Amygdala (tissue), 56 donors: Measurements from ENCODE around the gene NOP16.
A peak's percentile ranks its signal among the peaks of the same experiment; 100 is the strongest.

Experiments
- DNase-seq, 56 donors: peaks; one replicate each; lab custom pipeline; 2025; lab: John Stamatoyannopoulos, UW

Gene NOP16

DNA sequence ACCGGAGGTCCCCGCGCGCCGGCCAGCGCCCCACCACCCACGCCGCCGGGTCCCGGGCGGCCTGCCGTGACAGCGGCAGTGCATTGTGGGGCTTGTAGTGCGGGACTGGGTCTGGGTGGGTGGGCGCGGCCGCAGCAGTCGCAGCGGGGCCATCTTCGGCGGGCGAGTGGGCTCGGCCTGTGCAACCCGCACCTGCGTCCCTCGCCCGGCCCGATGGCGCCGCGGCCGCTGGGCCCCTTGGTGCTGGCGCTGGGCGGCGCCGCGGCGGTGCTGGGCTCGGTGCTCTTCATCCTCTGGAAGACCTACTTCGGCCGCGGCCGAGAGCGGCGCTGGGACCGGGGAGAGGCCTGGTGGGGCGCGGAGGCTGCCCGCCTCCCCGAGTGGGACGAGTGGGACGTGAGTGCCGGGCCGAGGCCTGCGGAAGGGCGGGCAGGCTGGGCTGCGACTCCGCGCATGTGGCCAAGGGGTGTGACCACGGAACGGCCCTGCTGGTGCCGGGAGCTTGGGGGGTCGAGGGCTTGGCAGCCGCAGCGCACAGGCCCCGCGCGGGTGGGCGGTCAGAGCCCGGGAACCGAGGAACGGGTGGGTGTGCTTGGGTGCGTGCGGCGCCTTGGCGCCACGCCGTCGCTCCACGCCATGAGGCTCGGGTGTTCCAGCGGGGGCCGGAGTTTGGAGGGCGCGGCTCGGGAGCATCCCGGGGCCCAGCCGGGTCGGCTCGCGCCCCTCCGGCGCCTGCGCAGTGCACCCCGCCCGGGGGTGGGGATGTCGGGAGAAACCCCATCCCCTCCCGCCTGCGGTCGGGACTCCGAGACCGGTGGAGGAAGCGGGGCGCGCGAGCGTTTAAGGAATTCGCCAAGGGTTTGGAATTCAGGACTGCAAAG is 22.8 kb downstream of the NOP16 start, which contains the start of gene ARL10:
ARL10 (plus strand) TSS at position 137 of the 881 bp plus-strand sequence; CDS start at position 214, 77 bp downstream.
- peak in 45 of 56 donors; percentile 13 to 72 (median 46) for DNase-seq

DNA sequence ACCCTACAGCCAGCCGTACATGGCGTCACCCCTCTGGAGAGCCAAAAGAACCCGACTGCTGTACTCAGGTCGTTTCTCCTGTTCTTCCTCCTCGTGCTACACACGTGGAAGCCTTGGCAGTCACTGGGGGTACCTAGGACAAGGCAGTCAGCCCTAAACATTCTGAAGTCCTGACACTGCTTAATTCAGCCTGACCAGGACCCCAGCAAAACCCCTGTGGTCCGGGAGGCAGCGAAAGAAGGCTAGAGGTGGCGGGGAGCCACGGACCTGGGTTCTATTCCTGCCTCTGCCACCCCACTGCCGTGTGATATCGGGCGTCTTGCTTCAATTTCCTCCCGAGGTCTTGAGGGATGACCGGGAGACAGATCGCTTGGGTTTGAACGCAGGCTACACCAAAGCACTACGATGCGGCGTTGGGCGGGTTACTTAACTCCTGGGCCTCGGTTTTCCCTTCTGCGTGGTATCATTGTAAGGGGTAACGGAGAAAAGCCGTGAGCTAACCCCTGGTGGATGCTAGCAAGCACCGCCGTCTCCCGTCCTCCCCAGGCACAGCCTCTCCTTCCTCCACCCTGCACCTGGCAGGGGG is 23.5 kb downstream of the NOP16 start:
- DNase-seq, result peak in 2 of 56 donors; percentile 29 to 48

DNA sequence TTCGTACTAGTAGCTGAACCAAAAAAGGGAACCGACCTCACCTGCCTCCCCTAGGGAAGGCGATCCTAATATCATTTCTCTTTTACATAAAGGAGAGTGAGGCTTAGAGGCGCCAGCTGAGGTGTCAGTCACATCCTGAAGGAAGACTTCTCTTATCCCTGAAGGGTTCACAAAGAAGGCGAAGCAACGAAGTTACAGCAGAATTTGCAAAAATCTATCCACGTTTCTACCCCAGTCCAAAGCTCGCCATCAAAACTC is 26.2 kb downstream of the NOP16 start:
- no peak for DNase-seq

DNA sequence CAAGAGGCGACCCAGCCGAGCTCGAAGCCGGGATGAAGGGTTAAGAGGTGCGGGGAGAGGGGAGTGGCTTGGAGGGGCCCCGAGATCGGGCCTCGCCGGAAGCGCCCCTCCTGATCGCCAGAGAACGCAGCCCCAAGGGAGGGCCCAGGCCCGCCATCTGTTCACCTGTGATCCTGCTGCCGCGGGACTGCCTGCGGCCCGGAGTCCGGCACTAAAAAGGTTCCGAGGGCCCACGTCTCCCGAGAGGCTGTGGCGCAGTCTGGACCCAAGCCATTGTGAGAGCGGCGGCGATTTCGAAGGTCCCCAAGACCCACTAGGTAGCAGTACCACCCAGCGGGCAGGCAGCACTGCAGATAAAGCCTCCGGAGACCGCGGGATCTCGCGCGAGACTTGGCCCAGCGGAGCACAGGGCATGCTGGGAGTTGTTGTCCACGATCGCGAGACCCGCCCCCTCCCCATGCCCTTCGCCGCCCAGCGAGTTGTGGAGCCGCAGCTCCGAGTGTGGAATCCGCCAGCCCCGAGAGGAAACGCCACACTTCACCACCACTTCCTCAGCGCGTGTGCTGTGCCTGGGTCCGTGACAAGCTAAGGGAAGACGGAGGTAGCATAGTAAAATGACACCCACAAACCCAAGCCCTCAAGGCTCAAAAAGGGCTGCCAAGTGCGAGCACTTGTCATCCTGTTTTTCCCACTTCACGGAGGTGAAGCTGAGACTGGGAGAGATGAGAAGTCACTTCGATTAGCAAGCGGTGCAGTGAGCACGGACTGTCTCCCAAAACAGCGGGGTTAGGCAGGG is 26.8 kb downstream of the NOP16 start, which contains the start of gene KIAA1191:
KIAA1191 (minus strand) TSS at position 328 of the 796 bp plus-strand sequence. CDS start 2,256 bp downstream, outside the sequence.
- DNase-seq, result peak; percentile 32 to 96 (median 89)

DNA sequence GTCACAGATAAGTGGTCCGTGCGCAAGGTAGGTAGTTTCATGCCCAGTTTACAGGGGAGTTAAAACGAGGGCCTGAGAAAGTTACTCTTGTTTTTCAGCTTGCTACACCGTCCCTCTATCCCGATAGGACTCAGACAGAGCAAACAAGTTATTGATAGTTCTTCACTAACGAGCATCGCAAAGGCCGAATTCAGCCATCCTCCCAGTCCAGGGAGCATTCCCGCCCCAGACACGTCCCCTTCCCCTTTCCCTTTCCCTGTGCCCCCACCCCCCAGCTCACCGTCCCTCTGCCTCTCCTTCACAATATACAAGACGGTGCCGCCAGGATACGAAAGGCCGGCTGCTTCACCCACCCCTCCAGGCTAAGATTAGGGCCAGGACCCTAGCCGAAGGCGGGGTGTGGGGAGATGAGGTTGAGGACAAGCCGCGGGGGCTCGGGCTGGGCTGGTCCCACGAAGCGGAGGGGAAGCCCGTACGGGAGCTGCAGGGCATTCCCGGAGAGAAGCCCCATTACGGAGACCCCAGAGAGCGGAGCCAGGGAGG is 27.4 kb downstream of the NOP16 start:
- peak in 7 of 56 donors; percentile 17 to 53 (median 38) for DNase-seq

DNA sequence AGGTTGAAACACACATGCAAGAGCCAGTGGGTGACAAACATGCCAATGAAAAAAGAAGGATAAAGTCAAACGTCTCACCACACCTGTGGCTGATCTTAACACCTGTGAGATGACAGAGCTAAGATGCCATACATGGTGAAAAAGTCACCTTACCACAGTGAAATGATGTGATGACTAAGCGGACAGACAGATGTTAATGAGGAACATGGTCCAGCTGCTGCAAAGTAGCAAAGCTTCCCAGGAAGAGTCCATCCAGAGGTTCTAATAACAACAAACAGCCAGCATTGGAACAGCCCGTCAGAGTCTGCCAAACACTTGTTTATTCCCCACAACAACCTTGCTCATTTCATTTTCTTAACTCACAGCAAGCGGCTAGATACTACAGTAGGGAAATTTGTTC is 28.7 kb downstream of the NOP16 start:
- no peak for DNase-seq

DNA sequence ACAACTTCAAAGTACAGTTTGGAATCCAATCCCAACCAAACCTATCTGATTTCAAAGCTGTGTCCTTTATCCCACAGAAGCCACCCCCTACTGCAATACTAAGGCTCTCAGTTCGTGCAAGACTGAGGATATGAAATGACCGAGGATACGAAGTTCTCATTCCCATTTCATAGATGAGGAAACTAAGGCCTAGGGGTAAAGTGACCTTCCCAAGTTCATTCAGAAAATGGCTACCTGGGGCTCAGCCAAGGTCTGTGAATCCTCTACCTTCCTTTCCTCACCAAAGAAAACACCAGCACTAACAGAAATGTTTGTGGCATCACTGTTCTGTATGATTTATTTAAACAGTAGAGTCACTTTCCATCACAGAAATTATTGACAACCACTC is 32.2 kb downstream of the NOP16 start:
- no peak for DNase-seq

DNA sequence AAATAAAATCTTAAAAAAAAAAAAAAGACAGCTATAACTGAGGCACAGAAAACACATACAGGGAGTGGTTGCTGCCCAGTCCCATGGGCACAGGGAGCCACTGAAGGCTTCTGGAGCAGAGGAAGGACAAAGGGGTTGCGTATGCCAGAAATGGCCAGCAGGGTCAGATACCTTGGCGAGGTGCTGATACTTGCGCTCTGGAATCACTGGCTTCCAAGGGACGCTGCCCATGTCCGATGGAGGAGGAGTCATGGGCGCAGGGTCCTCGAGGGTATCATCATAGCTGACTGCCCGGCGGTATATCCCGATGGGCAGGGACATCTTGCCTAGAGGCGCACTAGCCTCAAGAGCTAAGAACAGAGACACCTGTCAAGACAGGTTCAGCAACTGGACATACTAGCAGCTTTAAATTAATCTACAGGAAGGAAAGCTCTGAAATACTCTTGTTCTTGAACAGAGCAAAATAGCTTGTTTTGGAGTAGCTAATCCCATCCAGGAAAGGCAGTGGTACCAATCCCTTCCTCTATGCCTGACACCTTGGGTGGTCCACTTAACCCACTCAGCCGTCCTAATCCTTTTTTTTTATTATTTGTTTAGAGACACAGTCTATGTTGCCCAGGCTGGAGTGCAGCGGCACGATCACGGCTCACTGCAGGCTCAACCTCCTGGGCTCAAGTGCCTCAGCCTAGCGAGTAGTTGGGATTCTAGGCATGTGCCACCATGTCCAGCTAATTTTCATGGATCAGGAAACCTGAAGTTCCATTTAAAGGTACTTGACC is 32.8 kb downstream of the NOP16 start:
- DNase-seq, result no peak

DNA sequence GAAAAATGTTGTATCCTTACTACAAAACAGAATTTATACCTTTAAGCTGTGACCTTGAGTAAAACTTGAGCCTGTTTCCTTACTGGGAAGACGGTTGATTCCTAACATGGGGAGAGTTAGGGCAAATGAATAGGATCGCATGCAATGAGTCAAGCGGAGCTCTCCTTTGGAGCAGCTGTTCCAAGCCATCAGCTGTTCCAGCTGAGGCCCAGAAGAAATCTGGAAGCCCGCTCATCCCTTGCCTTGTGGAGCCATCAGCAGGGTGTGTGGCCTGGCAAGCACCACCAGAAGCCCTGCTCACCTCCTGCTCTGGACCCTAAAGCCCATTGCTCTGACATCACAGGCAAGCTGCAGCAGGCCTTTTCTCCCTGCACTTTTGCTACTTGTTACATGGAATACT is 34.9 kb downstream of the NOP16 start:
- no peak for DNase-seq

DNA sequence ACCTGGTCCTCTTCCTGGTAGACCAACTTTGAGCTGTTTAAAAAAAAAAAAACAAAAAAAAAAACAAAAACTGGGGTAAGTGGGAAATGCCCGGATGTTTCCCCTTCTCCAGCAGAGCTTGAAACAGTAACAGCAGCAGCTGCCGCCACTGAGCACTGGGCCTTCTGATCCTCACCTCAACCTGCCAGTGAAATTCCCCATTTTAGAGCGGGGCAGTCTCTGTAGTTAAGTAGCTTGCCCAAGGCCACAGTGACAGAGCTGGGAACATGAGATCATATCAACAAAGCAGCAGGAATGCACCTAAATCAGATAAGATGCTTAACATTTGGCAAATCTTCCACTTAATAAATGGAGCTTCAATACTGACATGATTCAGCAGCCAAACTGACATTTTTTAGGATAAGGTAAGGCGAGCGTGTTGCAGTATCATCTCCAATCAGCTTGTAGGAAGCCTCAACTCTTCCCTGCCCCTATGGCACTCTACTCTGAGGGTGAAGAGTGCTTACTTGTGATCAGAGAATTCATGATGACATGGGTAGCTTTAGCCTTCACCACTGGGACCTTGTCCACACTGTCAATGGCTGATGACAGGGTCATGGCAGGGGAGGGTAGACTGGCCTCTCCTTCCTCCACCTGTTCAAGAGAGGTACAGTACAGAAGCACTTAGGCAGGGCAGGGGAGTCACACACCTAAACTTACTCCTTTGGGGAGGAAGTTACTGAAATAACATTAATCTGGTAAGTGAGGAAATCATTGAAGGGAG is 36.1 kb downstream of the NOP16 start:
- no peak for DNase-seq

DNA sequence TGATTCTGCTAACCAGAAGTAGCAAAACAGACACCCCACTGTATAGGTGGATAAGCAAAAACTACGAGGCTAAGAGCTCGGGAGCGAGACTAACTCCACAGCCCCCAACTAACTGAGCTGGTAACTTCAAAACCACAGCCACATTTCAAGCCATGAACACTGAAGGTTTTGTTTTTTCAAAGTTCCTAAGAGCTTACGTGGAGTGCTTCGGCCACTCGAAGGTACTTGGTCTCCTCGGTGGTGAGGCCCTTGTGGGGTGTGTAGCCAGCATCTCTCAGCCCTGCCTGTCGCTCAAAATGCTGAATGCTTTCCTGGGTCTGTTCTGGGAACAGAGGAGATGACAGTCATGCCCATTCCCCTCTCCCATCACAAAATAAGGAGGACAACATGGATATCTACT is 38.0 kb downstream of the NOP16 start:
- DNase-seq, result no peak

DNA sequence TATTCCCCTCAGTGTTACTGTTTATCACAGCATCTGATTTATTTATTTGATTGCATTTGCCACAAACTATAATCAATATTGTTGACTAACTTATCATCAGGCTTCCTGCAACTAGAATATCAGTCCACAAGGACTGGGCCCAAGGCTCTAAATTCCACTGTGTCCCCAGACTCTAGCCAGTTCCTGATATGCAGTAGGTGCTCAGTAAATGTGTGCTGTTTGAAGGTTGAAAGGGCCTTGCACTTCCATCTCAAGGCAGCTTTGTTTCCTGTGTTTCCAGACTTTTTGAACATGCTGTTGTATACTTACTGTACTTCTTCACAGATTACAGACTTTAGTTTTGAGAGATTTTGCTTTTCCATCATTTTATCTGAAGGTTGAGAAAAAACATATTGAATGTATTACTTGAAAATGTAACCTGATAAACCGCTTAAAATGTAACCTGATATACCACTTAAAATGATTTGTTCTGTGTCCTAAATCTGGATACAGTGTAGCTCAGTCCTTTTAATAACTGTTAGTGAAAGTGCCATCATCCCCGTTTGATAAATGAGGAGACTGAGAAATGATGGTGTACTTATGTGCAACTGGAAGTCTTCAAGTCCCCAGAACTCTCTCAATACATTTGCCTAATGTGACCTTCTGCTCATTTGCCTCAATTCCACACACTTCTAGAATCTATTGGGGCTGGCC is 45.5 kb downstream of the NOP16 start:
- no peak for DNase-seq

DNA sequence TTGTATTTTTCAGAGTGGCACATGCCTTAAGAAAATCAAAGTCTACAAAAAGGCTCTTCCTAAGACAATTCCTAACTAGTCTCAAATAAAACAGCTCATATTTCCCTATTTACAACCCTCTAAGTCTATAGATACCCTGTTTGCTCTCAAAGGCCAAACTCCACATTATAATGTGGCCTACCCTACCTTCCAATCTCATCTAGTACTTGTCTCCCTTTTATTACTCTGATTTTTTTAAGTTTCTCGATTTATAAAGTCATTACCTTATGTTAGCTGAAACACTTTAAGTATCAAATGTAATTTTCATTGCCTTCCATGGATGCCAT is 46.3 kb downstream of the NOP16 start:
- no peak for DNase-seq

DNA sequence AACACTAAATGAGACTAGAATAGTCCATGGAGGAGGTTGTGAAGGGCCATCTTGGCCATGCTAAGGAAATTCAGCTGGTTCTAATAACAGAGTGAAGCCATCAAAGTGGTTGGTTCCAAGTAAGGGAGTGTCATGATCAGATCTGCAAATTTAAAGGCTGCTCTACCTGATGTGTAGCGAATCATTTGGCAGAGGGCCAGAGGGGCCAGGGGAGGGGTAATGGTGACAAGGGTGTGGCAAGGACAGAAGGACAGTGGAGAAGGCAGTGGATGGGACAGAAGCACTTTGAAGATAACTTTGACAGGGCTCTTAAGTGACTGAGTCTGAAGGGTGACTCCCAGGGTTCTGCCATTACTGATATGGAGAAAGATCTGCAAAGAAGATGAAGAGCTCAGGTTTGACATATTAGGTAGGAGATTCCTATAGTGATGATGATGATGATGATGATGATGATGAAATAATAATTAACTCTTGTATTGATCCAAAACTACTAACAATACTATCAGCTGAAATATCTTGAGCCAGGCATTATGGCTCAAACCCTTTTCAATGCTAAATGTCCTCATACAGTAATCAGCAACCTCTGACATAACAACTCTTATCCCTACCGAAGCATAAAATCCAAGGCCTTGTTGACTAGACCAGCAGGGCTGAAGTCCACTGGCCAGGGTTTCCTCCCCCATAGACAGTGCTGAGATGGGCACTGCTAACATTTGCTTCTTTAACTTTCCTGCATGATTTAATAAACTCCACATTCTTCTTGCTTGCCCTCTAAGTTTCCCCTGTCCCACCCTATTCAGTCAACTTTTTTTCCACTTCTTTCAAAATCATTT is 46.9 kb downstream of the NOP16 start:
- DNase-seq, result no peak

DNA sequence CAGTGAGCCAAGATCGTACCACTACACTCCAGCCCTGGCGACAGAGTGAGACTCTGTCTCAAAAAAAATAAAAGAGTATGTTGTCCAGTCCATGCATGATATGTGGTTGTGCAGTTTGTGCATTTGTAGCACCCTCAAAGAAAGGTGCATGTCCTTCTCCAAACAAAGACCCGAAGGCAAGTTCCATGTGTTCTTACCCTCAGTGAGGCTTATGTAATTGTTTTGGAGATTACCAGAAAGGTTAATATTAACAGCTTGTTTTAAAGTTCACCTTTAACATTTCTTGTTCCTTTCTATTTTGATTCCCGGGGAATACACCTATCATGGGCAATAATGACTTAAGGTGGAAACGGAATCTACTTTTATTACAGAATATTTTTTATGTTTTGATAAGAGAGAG is 49.1 kb downstream of the NOP16 start:
- DNase-seq, result no peak

DNA sequence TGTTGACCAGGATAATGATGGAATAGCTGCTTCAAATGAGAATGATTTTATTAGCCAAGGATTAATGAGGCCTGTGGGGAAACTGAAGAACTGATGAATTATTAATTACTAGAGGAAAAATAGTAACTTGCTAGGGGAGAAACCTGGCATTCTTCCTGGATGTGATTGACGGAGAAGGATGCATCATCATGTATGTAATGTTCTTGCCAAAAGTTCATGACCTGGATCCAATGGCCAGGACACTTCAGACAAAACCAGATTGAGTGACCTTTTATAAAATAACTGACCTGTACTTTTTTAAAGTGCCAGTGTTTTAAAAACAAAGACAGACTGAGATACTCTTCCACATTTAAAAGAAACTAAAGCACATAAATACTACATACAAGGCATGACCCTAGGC is 50.5 kb downstream of the NOP16 start:
- DNase-seq, result no peak

DNA sequence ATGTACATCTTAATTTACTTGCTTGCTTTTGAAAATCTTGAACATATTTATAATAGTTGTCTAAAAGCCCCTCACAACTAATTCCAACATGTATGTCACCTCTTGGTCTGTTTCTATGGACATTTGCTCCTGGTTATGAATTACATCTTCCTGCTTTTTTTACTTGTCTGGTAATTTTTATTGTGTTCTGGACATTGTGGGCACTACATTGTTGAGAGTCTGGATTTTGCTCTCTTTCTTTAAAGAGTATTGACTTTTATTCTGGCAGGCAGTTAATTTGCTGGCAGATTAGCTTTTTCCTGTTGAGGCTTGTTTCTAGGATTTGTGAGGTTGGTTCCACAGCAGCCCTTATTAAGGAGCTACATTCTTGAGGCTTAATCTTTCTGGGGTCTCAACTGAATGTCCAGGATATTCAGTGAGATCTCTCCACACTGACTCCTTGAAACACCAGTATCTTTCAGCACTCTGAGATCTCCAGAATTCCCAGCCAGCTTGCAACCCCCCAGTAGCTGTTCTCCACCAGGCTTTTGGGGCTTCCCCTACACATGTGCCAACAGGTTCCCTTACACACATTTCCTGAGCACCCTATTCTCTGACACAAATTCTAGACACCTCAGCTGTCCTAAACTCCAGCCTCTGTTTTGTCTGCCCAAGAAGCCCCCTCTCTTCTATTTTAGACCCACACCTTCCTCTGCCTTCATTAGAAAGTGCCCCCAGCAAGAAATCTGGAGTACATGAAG is 54.2 kb downstream of the NOP16 start:
- no peak for DNase-seq
